Activated CD4-positive, alpha-beta memory T cell treated with anti-CD3 and anti-CD28 coated beads, Interleukin-2, amount 10 ng/mL, durations not matched to agents 7 days and 5 days (primary cell): ENCODE measurements around the gene RSPH10B2. TPM values are rescaled to one million over a fixed set of nuclear protein-coding genes. Genes with fewer than 3 reads are reported as not detected.
A peak's percentile ranks its signal among the peaks of the same experiment; 100 is the strongest.
"Not testable (repeated sequence)": the region's sequence is repeated elsewhere in the genome, so short reads cannot be mapped to it uniquely, and the experiment has no call there.

Experiments
- CTCF ChIA-PET: fragments of 350-600 bp; sonication (Branson Sonifier 250); formaldehyde crosslinking; loops from one replicate; lab custom pipeline; 2021; ENCODE audit warnings: antibody characterized with exemption, inconsistent platforms; lab: Charles Lee
- POLR2A ChIA-PET: fragments of 350-600 bp; sonication (Branson Sonifier 250); formaldehyde crosslinking; loops from one replicate; lab custom pipeline; 2021; ENCODE audit warnings: antibody characterized with exemption; lab: Charles Lee
- DNase-seq: peaks from one replicate; pipeline ENCODE4 v3.0.0-alpha.2; 2020
- H3K27ac Mint-ChIP-seq: one replicate; pipeline ENCODE4 v1.8.0; 2021; ENCODE audit warnings: mild to moderate bottlenecking, mixed read lengths
- H3K27me3 Mint-ChIP-seq: one replicate; pipeline ENCODE4 v1.8.0; 2021; ENCODE audit warnings: mixed read lengths
- H3K36me3 Mint-ChIP-seq: one replicate; pipeline ENCODE4 v1.8.0; 2021; ENCODE audit warnings: low read depth, mixed read lengths
- H3K4me1 Mint-ChIP-seq: one replicate; pipeline ENCODE4 v1.8.0; 2021; ENCODE audit warnings: mixed read lengths
- H3K4me3 Mint-ChIP-seq: one replicate; pipeline ENCODE4 v1.8.0; 2021; ENCODE audit warnings: mild to moderate bottlenecking, mixed read lengths
- H3K9me3 Mint-ChIP-seq: one replicate; pipeline ENCODE4 v1.8.0; 2021; ENCODE audit warnings: mixed read lengths
- total RNA-seq, 2 experiments: library from RNA; stranded (reverse); gene quantifications; one replicate each; pipeline ENCODE4 v1.2.3, GENCODE V29; 2021

RSPH10B2 gene
- under 1 TPM in 1 of 2 experiments, not detected in 1; 0.43 TPM for total RNA-seq

DNA sequence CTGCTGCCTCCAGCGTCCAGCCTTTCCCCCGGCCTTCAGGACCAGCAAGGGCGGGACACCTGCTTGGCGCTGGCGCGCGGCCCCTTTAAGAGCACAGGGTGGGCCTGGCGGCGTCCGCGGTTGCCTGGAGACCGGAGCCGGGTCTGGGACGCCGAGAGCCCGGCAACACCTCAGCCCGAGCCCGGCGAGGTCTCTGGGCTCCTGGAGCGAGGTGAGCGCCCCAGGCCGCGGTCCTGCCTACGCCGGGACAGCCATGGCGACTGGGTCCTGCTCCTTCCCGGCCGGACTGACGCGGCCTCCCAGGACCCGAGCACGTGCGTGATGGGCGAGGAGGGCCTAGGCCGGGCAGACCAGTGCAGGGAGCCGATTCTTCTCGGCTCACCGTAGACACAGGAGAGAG is at the start of gene RSPH10B2:
RSPH10B2 (plus strand) TSS at position 140 of the 400 bp plus-strand sequence. CDS start 3,575 bp downstream, outside the sequence.
- H3K27ac Mint-ChIP-seq, DNase-seq, H3K36me3 Mint-ChIP-seq, H3K27me3 Mint-ChIP-seq, H3K9me3 Mint-ChIP-seq, CTCF ChIA-PET, POLR2A ChIA-PET, H3K4me3 Mint-ChIP-seq, H3K4me1 Mint-ChIP-seq: not testable (repeated sequence)

DNA sequence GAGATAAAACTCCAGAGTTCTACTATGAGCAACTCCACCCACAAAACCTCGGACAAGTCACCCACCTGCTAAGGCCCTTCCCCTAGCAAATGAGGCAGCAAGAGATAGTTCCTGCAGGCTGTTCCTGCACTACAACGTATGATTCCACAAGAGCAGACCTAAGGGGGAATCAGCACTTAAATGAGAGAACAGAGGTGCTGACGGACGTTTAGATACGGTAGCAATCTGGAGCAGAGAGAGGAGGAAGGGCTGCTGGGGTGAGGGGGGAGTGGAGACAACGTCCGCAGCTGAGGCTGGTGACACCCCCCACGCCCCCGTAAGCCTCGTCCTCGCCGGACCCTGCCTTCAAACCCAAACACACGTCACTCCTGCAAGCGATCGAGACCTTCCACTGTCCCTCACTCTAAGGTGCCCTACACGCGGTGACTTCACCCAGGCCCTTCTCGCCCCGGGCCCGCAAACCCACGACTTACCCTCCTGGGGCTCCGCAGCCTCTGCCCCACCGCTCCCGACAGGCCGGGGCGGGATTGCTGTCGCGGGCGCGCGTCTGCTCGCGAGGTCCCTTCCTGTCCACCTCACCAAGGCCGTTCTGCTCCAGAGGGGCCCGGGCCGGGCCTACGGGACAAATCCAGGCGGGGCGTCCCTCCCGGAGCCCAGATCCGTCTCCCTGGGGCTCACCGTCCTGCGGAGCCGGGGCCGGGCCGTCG is 47.8 kb upstream of the RSPH10B2 start:
- peak overlapping the region; percentile 74 for H3K27ac Mint-ChIP-seq
- peaks cover 42% of the 10 kb centered on the region for H3K9me3 Mint-ChIP-seq
- ChIA-PET CTCF (no interaction called here), POLR2A (no interaction called here)
- peaks cover 42% of the 10 kb centered on the region for H3K36me3 Mint-ChIP-seq
- peak overlapping the region; percentile 86 for H3K4me3 Mint-ChIP-seq
- peak; percentile 39 for DNase-seq
- H3K4me1 Mint-ChIP-seq = peaks cover 40% of the 10 kb centered on the region
- H3K27me3 Mint-ChIP-seq = no peaks in the 10 kb centered on the region

DNA sequence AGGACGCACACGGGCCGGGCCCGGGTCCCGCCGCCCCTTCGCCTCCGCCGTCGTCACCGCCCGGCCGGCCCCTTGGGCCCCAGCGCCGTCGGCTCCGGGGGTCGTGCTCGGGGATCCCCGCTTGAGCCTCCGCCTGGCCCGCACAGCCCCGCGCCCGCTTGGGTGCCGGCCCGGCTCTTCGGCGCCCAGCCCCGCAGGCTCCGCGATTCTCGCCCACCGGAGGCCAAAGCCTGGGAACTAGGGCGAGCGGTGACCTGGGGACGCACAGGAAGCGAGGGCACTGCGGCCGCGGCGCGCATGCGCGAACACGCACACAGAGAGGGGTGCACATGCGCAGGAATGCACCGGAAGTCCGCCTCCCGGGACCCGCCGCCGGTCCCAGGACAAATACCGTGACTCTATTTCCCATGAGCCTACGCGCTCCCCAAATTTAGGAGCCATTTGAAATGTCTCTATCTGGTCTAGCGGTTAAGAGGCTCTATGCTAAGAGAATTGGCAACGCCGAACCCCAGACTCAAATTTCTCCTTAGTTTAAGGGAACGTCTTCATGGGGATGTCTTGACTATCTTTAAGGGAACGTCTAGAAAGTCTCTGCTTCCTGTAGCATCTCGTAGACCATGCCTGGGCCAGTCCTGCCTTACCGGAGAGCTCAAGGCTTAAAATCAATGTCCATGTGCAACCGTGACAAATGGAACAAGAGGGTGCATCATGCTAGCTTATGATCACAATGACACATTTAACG is 47.1 kb upstream of the RSPH10B2 start, which contains the start of gene ZNF12:
ZNF12 (minus strand) TSS at position 282 of the 742 bp plus-strand sequence. CDS start 1,774 bp downstream, outside the sequence.
- CTCF ChIA-PET = no interaction called here
- POLR2A ChIA-PET = no interaction called here
- H3K27ac Mint-ChIP-seq = peak within 1 kb of the TSS; percentile 74

DNA sequence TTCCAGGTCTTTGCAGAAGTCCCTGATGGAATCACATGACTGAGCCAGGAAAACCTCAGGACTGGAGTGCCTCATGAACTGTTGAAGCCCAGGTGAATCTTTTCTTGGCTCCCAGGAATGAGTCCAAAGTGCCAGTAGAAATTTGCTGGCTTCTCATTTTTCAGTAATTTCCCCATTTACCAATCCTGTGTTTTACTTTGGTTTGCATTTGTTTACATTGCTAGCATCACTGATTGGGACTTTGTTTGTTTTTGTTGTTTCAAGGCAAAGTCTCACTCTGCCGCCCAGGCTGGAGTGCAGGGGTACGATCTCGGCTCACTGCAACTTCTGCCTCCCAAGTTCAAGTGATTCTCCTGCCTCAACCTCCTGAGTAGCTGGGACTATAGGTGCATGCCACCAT is 45.6 kb upstream of the RSPH10B2 start:
- CTCF ChIA-PET = no interaction called here
- Mint-ChIP-seq H3K27ac (no peak overlapping the region), H3K36me3 (peaks cover 35% of the 10 kb centered on the region), H3K27me3 (no peaks in the 10 kb centered on the region), H3K4me1 (peaks cover 27% of the 10 kb centered on the region), H3K9me3 (peaks cover 28% of the 10 kb centered on the region), H3K4me3 (no peak overlapping the region)
- no peak for DNase-seq
- POLR2A ChIA-PET = no interaction called here

More for the DNA sequence above, 47.1 kb upstream of the RSPH10B2 start, which contains the start of gene ZNF12:
- no peaks in the 10 kb centered on the region for H3K27me3 Mint-ChIP-seq
- peak within 1 kb of the TSS; percentile 86 for H3K4me3 Mint-ChIP-seq
- peaks cover 40% of the 10 kb centered on the region for H3K9me3 Mint-ChIP-seq
- H3K36me3 Mint-ChIP-seq = peaks cover 42% of the 10 kb centered on the region
- DNase-seq = peak; percentile 95
- peaks cover 37% of the 10 kb centered on the region for H3K4me1 Mint-ChIP-seq

DNA sequence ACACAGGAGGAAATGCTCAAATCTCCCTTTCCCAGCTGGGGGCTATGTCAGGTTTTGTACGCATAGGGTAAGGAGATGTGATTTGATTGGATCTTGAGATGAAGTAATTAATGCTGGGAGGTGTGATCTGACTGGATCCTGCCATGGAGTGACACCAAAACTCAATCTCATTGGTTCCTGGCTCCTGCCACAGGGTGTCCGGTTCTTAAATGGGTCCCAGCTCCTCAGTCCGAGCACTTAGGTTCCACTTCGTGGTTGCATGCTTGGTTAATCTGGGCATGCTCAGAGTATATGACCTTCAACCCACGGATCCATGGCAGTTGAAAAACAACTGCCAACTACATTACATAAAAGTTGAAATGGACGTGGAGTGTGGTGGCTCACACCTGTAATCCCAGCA is 44.1 kb upstream of the RSPH10B2 start:
- Mint-ChIP-seq H3K4me3 (no peak overlapping the region), H3K27me3 (peaks cover 3% of the 10 kb centered on the region)

DNA sequence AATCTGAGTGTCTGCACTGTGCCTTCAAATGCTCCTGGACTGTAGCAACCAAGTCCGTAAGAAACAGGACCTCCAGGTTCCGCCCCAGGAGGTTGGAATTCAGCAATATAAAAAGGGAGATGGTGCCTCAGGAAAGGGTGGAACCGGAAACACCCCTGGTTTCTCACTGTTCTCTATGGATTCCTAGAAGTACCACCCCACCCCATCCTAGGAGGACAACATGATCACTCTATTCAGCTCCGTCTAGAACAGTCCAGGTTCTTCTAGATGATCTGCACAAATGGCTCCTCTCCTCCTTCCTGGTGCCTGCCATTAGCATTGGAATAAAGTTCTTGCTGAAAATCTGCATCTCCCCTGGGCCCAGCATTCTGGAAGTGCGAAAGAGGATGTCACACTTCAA is 39.5 kb upstream of the RSPH10B2 start:
- ChIA-PET CTCF (no interaction called here), POLR2A (no interaction called here)
- Mint-ChIP-seq H3K36me3 (no peaks in the 10 kb centered on the region), H3K4me3 (no peak overlapping the region), H3K27me3 (peaks cover 21% of the 10 kb centered on the region), H3K27ac (no peak overlapping the region), H3K4me1 (peaks cover 4% of the 10 kb centered on the region), H3K9me3 (peaks cover 6% of the 10 kb centered on the region)
- DNase-seq = no peak

More for the DNA sequence above, 44.1 kb upstream of the RSPH10B2 start:
- Mint-ChIP-seq H3K9me3 (peaks cover 21% of the 10 kb centered on the region), H3K4me1 (peaks cover 20% of the 10 kb centered on the region), H3K36me3 (peaks cover 22% of the 10 kb centered on the region), H3K27ac (no peak overlapping the region)
- DNase-seq = no peak
- CTCF ChIA-PET = no interaction called here
- POLR2A ChIA-PET = no interaction called here

DNA sequence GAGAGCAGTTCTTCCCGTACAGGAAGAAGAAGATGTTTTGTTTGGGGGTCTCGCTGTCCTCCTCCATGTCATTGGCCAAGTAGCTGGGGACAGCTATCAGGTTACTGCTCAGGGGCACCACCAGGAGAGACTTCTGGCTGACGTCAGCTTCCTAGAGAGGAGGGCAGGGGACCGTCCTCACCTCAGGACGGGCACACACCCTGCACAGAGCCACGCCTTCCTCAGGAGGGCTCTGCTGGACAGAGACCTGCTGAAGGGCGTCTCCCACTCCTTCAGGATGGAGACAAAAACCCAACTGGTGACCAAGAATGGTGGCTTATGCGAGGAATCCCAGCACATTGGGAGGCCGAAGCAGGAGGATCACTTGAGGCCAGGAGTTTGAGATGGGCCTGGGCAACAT is 38.0 kb upstream of the RSPH10B2 start:
- H3K36me3 Mint-ChIP-seq, CTCF ChIA-PET, POLR2A ChIA-PET, H3K9me3 Mint-ChIP-seq, DNase-seq, H3K4me3 Mint-ChIP-seq, H3K27ac Mint-ChIP-seq, H3K4me1 Mint-ChIP-seq: not testable (repeated sequence)
- H3K27me3 Mint-ChIP-seq = peaks cover 24% of the 10 kb centered on the region

DNA sequence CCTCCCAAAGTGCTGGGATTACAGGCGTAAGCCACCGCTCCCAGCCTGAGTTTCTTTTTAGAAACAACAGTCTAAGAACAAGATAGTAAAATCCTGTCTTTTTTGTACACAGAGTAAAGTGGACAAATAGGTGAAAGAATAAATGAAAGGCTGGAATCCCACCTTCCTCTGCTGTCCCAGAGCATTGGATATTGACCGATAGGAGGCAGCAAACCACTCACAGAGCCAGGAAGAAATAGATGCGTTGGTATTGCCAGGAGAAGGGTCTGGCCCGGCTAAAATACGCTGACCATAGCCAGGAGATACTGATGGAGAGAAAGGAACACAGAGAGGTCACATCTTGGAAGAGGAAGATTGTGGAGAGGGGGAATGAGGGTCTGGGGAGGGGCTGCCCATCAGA is 35.8 kb upstream of the RSPH10B2 start:
- Mint-ChIP-seq H3K4me3 (no peak overlapping the region), H3K9me3 (no peaks in the 10 kb centered on the region), H3K4me1 (peaks cover 4% of the 10 kb centered on the region), H3K27me3 (peaks cover 30% of the 10 kb centered on the region), H3K36me3 (no peaks in the 10 kb centered on the region), H3K27ac (no peak overlapping the region)
- ChIA-PET POLR2A (no interaction called here), CTCF (no interaction called here)
- no peak for DNase-seq

DNA sequence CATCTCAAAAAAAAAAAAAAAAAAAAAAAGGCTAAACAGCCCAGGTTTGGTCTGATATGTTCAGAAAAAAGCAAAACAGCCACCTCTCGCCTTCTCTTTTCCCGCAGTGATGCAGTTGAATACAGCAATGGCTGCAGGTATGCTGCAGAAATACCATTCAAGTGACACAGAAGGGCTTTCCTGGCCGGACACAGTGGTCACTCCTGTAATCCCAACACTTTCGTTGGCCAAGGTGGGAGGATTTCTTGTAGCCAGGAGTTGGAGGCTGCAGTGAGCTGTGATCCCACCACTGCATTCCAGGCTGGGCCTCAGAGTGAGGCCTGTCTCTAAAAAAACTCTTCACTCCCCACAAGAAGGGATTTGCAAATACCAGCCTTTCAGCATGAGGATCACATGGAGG is 29.6 kb upstream of the RSPH10B2 start:
- POLR2A ChIA-PET, H3K4me1 Mint-ChIP-seq, DNase-seq, H3K9me3 Mint-ChIP-seq, CTCF ChIA-PET, H3K4me3 Mint-ChIP-seq, H3K36me3 Mint-ChIP-seq, H3K27ac Mint-ChIP-seq: not testable (repeated sequence)
- peaks cover 13% of the 10 kb centered on the region for H3K27me3 Mint-ChIP-seq

DNA sequence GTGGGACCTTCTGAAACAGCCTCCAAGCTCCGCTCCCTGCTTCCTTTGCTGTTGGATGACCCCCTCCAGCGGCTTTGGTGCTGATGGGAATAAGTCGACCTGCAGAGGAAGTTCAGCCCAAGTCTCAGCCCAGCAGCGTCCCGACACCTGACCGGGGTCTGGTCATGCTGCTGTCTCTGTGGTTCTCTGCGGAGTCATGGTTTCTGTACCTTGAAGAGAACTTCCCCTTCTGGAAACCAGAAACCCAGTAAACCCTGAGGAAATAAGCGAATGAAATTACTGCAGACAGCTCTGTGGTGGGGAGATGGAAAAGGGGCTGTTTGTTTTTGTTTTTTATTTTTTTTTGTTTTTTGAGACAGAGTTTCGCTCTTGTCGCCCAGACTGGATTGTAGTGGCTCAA is 28.9 kb upstream of the RSPH10B2 start:
- no peak for DNase-seq
- Mint-ChIP-seq H3K36me3 (peaks cover 7% of the 10 kb centered on the region), H3K27ac (no peak overlapping the region), H3K4me3 (no peak overlapping the region), H3K9me3 (peaks cover 7% of the 10 kb centered on the region), H3K27me3 (peaks cover 13% of the 10 kb centered on the region), H3K4me1 (peaks cover 6% of the 10 kb centered on the region)
- POLR2A ChIA-PET = no interaction called here
- CTCF ChIA-PET = no interaction called here

DNA sequence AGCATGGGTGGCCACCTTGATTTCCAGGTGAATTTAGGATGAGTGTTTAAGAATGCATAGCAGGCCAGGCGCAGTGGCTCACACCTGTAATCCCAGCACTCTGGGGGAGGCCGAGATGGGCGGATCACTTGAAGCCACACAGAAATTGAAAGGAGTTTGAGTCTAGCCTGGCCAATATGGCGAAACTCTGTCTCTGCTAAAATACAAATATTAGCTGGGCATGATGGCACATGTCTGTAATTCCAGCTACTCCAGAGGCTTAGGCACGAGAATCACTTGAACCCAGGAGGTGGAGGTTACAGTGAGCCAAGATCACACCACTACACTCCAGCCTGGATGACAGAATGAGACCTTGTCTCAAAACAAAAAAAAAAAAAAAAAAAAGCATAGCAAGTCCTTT is 27.6 kb upstream of the RSPH10B2 start:
- POLR2A ChIA-PET, DNase-seq, H3K27ac Mint-ChIP-seq, H3K4me3 Mint-ChIP-seq, H3K27me3 Mint-ChIP-seq, H3K9me3 Mint-ChIP-seq: not testable (repeated sequence)
- Mint-ChIP-seq H3K36me3 (peaks cover 17% of the 10 kb centered on the region), H3K4me1 (peaks cover 18% of the 10 kb centered on the region)
- CTCF ChIA-PET = interaction anchor here (0.7 kb wide), 1 partner anchor 31 kb away, joined by 3 read pairs; no protein-coding TSS in a partner anchor

DNA sequence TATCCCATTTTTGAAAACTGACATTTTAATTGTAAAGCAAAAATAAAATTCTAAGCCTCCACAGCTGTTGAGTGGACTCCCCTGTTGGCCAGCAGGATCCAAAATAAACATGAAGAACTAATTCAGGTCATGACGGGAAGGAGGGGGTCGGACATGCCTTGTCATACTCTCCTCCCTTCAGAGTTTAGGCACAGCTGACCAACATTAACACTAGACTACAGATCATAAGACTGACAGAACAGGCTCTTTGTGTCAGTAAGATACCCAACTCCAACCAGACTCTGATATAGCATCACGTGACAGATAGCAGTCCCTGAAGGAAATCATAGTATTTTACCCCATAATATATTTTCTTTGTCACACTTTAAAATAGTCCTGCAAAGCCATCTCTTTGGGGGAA is 26.2 kb upstream of the RSPH10B2 start:
- ChIA-PET CTCF (no interaction called here), POLR2A (no interaction called here)
- peaks cover 7% of the 10 kb centered on the region for H3K9me3 Mint-ChIP-seq
- H3K4me3 Mint-ChIP-seq = no peak overlapping the region
- H3K27ac Mint-ChIP-seq = no peak overlapping the region
- H3K27me3 Mint-ChIP-seq = peaks cover 6% of the 10 kb centered on the region
- H3K36me3 Mint-ChIP-seq = peaks cover 26% of the 10 kb centered on the region
- H3K4me1 Mint-ChIP-seq = peaks cover 24% of the 10 kb centered on the region
- DNase-seq = no peak

DNA sequence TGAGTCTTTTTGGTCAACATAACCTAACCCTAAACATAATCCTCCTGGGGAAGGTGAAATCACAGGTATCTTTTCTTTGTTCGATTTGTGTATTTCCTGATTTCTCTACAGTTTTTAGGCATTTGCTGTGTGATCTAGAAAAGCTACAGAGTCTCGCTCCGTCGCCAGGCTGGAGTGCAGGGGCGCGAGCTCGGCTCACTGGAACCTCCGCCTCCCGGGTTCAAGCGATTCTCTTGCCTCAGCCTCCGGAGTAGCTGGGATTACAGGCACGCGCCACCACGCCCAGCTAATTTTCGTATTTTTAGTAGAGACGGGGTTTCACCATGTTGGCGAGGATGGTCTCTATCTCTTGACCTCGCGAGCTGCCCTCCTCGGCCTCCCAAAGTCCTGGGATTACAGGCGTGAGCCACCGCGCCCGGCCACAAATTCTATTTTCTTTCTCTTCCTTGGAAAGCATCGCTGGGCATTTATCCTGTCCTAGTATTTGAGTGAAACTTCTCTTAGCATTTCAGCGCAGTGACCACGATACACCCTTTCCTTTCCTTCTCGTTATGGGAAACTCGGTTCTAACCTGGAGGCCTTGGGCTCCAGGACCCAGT is 24.9 kb upstream of the RSPH10B2 start:
- peak overlapping the region; percentile 86 for H3K4me3 Mint-ChIP-seq
- not testable (repeated sequence) for DNase-seq, H3K9me3 Mint-ChIP-seq, H3K27me3 Mint-ChIP-seq
- peaks cover 27% of the 10 kb centered on the region for H3K4me1 Mint-ChIP-seq
- POLR2A ChIA-PET = interaction anchor here (1.0 kb wide), 1 partner anchor 1954 kb away, joined by 3 read pairs; the partner anchor contains the start of gene AP5Z1
- CTCF ChIA-PET = interaction anchor here (1.0 kb wide), 1 partner anchor 213 kb away, joined by 3 read pairs; no protein-coding TSS in a partner anchor
- H3K36me3 Mint-ChIP-seq = peaks cover 37% of the 10 kb centered on the region
- peak overlapping the region; percentile 80 for H3K27ac Mint-ChIP-seq
